Astrocyte (in vitro differentiated cells and primary cell): ENCODE data around the gene TEAD1.

ENCODE experiments used
- EZH2 ChIP-seq: IDR thresholded peaks from 2 replicates; pipeline ENCODE4 v1.6.1; 2012; ENCODE audit warnings: mild to moderate bottlenecking, low read length, inconsistent platforms; ENCODE audit not compliant: insufficient read depth
- TF ChIP-seq, protein P1 (sequence below): IDR thresholded peaks from 2 replicates; pipeline ENCODE4 v1.5.1; 2011; ENCODE audit warnings: low read depth, mild to moderate bottlenecking, inconsistent platforms, low read length, moderate library complexity; ENCODE audit not compliant: insufficient read depth

DNA sequence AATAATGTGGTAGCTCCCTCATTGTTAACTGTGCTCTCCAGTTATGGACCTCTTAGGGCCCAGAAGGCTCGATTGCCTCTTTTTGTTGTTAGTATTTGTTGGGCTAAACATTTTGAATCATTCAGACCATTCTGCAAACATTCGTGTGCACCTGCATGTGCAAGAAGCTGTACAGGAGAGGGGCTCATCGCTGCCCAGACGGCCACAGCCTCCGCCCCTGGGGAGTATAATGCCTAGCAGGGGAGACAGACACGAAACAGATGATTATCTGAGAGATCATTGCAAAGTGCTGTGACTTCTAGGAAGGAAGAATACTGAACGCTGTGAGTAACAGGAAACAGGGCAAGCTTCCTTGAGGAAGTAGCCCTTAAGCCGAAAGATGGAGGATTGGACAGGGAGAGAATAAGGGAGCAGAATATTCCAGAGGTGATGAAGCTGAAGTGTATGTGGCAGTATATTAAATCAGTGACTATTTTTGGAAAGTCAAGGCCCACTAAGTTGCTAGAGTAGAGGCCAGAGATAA is 211.6 kb downstream of the TEAD1 start:
- TF ChIP-seq, protein P1, sequence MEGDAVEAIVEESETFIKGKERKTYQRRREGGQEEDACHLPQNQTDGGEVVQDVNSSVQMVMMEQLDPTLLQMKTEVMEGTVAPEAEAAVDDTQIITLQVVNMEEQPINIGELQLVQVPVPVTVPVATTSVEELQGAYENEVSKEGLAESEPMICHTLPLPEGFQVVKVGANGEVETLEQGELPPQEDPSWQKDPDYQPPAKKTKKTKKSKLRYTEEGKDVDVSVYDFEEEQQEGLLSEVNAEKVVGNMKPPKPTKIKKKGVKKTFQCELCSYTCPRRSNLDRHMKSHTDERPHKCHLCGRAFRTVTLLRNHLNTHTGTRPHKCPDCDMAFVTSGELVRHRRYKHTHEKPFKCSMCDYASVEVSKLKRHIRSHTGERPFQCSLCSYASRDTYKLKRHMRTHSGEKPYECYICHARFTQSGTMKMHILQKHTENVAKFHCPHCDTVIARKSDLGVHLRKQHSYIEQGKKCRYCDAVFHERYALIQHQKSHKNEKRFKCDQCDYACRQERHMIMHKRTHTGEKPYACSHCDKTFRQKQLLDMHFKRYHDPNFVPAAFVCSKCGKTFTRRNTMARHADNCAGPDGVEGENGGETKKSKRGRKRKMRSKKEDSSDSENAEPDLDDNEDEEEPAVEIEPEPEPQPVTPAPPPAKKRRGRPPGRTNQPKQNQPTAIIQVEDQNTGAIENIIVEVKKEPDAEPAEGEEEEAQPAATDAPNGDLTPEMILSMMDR = no peak
- no peak for TF ChIP-seq EZH2
